AG09309 (cell line): ENCODE results near the gene TAX1BP3.
"Not testable (repeated sequence)": the region's sequence is repeated elsewhere in the genome, so short reads cannot be mapped to it uniquely, and the experiment has no call there.

ENCODE experiments used
- DNase-seq: peaks from one replicate; pipeline ENCODE4 v3.0.0-alpha.2; 2010; ENCODE audit warnings: low read depth
- H3K4me3 ChIP-seq: 2 replicates; pipeline ENCODE4 v1.5.1; 2011; ENCODE audit warnings: mild to moderate bottlenecking, low read depth, low read length, moderate library complexity; ENCODE audit not compliant: control insufficient read depth
- TF ChIP-seq, protein P1 (sequence below): IDR thresholded peaks from 2 replicates; pipeline ENCODE4 v1.5.1; 2011; ENCODE audit warnings: mild to moderate bottlenecking, low read depth, low read length, inconsistent platforms; ENCODE audit not compliant: insufficient read depth, control insufficient read depth; ENCODE audit errors: missing control alignments

TAX1BP3 gene, protein sequence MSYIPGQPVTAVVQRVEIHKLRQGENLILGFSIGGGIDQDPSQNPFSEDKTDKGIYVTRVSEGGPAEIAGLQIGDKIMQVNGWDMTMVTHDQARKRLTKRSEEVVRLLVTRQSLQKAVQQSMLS

DNA sequence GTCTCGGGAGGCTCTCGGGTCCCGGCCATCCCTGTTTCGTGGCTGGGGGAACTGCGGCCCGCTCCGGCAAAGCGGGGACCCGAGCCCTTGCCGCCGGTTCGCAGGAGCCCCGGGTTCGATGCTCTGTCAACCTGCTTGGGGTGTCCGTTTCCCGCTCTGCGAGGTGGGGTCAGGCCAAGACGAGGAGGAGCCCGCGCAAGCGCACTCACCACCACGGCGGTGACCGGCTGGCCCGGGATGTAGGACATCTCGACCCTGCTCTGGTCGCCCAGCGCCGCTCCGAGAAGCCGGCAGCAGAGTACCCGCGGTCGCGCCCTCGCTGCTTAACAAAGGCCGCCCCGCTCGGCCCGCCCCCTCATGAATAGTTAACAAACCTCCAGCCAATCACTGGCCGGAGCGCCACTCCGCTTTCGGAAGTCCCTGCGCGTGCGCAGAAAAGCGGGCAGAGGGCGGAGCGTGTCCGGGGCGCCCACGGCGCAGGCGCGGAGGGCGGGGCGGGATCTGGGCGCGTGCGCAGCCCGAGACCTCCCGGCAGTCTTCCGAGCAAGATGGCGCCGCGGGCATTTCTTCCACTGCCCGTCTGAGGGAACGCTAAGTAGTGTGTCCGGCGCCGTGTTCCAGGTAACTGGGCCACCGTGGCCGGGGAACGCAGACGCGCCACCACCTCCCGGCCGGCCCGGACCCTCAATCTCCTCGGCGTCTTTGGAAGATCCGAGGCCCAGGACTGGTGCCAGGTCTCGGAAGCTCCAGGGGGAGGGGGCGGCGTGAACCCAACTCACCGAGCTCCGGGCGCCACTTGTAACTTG, at the start of gene TAX1BP3, which contains the start of gene EMC6:
Gene TAX1BP3, minus strand, starts transcription at position 300 of the 806 bp plus-strand sequence. Its CDS starts 52 bp downstream, at position 248.
Gene EMC6, plus strand, starts transcription at position 534 of the 806 bp plus-strand sequence. CDS start 335 bp downstream, outside the sequence.
- TF ChIP-seq, protein P1, sequence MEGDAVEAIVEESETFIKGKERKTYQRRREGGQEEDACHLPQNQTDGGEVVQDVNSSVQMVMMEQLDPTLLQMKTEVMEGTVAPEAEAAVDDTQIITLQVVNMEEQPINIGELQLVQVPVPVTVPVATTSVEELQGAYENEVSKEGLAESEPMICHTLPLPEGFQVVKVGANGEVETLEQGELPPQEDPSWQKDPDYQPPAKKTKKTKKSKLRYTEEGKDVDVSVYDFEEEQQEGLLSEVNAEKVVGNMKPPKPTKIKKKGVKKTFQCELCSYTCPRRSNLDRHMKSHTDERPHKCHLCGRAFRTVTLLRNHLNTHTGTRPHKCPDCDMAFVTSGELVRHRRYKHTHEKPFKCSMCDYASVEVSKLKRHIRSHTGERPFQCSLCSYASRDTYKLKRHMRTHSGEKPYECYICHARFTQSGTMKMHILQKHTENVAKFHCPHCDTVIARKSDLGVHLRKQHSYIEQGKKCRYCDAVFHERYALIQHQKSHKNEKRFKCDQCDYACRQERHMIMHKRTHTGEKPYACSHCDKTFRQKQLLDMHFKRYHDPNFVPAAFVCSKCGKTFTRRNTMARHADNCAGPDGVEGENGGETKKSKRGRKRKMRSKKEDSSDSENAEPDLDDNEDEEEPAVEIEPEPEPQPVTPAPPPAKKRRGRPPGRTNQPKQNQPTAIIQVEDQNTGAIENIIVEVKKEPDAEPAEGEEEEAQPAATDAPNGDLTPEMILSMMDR: no peak
- H3K4me3 ChIP-seq: peak within 1 kb of the TSS; percentile 95
- peak; percentile 84 for DNase-seq

DNA sequence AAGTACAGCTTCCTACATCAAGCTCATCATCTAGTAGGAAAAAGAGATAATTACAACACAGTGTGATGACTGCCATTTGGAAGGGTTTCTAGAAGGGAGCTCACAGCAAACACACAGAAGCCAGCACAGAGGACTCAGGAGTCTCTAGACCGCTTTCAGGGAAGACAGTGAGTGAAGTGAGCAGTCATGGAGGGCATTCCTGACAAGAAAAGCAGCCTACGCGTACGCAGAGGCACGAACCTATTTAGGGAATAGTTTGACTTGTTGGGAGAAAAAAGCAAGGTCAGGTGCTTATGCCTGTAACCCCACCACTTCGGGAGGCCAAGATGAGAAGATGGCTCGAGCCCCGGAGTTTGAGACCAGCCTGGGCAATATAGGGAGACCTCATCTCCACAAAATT, 46.9 kb upstream of the TAX1BP3 start:
- TF ChIP-seq, protein P1: no peak
- no peak for DNase-seq
- no peak overlapping the region for H3K4me3 ChIP-seq

DNA sequence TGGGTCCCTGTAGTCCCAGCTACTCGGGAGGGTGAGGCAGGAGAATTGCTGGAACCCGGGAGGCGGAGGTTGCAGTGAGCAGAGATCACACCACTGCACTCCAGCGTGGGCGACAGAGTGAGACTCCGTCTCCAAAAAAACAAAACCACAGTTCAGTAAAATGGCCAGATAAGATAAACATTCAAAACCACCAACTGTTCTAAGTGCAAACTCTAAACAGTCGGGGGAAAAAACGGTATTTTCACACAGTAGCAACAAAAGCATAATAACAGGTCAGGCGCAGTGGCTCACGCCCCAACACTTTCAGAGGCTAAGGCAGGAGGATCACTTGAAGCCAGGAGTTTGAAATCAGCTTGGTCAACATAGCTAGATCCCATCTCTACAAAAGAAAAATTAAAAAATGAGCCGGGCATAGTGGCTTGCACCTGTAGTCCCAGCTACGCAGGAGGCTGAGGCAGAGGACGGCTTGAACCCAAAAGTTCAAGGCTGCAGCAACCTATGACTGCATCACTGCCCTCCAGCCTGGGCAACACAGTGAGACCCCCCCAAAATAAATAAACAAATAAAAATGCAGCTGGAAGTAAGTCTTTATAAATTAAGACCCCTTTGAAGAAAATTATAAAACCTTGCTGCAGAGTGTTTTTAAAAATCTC, 44.6 kb upstream of the TAX1BP3 start:
- no peak for DNase-seq
- no peak overlapping the region for H3K4me3 ChIP-seq
- TF ChIP-seq, protein P1: no peak

DNA sequence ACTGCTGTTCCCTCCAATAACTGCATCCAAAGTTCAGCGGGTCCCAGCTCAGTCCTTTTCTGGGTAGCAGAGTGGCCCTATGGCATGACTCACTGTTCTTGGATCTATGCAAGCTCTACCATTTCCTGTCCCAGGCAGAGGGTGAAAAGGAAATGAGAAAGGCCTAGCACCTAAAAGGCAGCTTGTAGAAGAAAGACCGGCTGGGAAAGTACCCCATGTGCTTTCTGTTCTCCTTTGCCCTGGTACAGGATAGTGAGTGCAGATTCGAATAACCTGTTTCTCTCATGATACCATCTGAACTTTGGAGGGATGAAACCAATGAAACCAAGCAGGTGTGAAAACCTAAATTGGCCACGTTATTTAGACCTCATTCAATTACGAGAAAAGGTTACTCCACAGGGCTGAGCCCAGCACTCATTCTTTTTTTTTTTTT, 42.6 kb upstream of the TAX1BP3 start:
- TF ChIP-seq, protein P1: no peak
- no peak for DNase-seq
- H3K4me3 ChIP-seq: no peak overlapping the region

DNA sequence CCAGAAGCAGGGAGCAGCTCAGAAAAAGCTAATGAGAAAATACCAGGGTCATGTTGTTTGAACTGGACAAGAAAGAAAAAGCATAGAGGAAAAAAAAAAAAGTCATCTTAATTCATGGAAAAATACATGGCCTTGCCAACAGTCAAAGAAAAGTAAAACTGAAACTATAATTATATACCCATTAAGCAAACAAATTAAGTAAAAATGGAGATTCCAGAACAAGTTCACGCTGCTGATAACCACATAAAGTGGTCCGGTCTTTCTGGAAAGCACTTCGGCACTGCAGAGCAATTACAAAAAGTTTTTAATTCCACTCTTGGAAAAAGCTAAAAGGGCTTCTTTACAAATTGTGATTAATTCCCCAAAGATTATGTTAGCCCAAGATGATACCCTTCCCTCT, 40.0 kb upstream of the TAX1BP3 start:
- H3K4me3 ChIP-seq: no peak overlapping the region
- no peak for DNase-seq
- TF ChIP-seq, protein P1: no peak

DNA sequence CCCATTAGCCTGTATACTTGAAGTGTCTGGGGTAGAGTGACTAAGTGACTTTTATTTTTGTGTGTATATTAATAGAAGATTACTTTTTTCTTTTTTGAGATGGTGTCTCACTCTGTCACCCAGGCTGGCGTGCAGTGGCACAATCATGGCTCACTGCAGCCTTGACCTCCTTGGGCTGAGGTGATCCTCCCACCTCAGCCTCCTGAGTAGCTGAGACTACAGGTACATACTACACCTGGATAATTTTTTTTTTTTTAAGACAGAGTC, 37.3 kb upstream of the TAX1BP3 start:
- H3K4me3 ChIP-seq: not testable (repeated sequence)

More for the DNA sequence above, 37.3 kb upstream of the TAX1BP3 start:
- DNase-seq: not testable (repeated sequence)
